ENCODE data around the gene SAMD7. TPM values are rescaled to one million over a fixed set of nuclear protein-coding genes. Genes with fewer than 3 reads are reported as not detected.

The SAMD7 gene
- total and polyA plus RNA-seq, 9 donors, result not detected

DNA sequence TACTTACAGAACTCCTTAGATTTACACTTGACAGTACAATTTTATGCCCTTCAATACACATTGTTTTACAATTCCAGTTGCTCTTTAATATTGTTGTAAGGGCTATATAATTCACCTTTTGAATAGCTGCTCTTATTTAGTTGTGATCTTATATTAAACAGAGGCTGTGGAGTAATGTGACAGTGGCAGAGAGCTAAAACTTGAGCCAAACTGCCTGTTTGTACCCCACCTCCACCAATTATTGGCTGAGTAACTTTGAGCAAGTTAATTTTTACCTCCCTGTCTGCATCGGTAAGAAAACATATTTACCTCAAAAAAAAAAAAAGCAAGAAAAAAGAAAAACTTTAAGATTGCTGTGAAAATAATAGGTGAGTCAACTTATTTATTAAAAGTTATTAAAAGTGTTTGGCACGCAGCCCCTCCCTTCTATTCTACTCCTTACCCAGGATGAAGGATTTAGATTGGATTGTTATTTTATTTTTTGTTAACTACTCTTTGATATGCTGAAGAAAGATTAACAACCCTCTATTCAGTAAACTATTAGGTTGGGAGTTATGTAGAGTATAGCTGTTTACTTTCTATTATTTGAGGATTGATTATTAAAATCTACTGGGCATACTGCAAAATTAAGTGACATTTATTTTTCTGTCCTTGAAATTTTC, 57.0 kb downstream of the SAMD7 start:
- H3K4me1 ChIP-seq (ENCODE audit: insufficient read depth), result peaks cover 5% of the 10 kb centered on the region
- TF ChIP-seq, protein P1, sequence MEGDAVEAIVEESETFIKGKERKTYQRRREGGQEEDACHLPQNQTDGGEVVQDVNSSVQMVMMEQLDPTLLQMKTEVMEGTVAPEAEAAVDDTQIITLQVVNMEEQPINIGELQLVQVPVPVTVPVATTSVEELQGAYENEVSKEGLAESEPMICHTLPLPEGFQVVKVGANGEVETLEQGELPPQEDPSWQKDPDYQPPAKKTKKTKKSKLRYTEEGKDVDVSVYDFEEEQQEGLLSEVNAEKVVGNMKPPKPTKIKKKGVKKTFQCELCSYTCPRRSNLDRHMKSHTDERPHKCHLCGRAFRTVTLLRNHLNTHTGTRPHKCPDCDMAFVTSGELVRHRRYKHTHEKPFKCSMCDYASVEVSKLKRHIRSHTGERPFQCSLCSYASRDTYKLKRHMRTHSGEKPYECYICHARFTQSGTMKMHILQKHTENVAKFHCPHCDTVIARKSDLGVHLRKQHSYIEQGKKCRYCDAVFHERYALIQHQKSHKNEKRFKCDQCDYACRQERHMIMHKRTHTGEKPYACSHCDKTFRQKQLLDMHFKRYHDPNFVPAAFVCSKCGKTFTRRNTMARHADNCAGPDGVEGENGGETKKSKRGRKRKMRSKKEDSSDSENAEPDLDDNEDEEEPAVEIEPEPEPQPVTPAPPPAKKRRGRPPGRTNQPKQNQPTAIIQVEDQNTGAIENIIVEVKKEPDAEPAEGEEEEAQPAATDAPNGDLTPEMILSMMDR (IDR thresholded peaks at IDR 0.05), result no peak
- TF ChIP-seq POLR2A (IDR thresholded peaks at IDR 0.05) (no peak), EP300 (IDR thresholded peaks at IDR 0.05) (no peak)
- H3K27ac ChIP-seq, result no peak overlapping the region

GRCh38 chr3:169969174-169970095, 58.1 kb downstream of the SAMD7 start:
- Histone ChIP-seq H3K36me3 (no peaks in the 10 kb centered on the region), H3K4me1 (ENCODE audit: insufficient read depth) (peaks cover 5% of the 10 kb centered on the region), H3K9me3 (no peaks in the 10 kb centered on the region), H3K27me3 (no peaks in the 10 kb centered on the region), H3K27ac (no peak overlapping the region), H3K4me3 (peak overlapping the region; percentile 3)
- intact Hi-C loops (cut with DNase I), result loop anchor here in 2 of 4 donors (5.0 to 10.0 kb wide), 2 partner anchors 205 to 388 kb away; partner anchors contain the start of genes ACTRT3 (in 1 of the 2), SKIL (in 1 of the 2) and TERC (in 1 of the 2)
- DNase-seq, result no peak
- TF ChIP-seq, protein P1 (IDR thresholded peaks at IDR 0.05), result no peak
- no peak for TF ChIP-seq POLR2A (IDR thresholded peaks at IDR 0.05)
- TF ChIP-seq EP300 (IDR thresholded peaks at IDR 0.05), result no peak
- 62 to 70% (median 67%) methylated on average over 5 of the region's 5 CpGs for WGBS, 3 donors

More for the DNA sequence above, 57.0 kb downstream of the SAMD7 start:
- WGBS, 3 donors, result 19 to 28% (median 19%) methylated on average over 2 of the region's 2 CpGs
- intact Hi-C loops (cut with DNase I), result loop anchor here in 2 of 4 donors (5.0 to 10.0 kb wide), 2 partner anchors 204 to 389 kb away; partner anchors contain the start of genes ACTRT3 (in 1 of the 2), SKIL (in 1 of the 2) and TERC (in 1 of the 2)
- no peak for DNase-seq
- H3K4me3 ChIP-seq, result peak overlapping the region; percentile 99
- no peaks in the 10 kb centered on the region for H3K9me3 ChIP-seq
- no peaks in the 10 kb centered on the region for H3K36me3 ChIP-seq
- no peaks in the 10 kb centered on the region for H3K27me3 ChIP-seq

DNA sequence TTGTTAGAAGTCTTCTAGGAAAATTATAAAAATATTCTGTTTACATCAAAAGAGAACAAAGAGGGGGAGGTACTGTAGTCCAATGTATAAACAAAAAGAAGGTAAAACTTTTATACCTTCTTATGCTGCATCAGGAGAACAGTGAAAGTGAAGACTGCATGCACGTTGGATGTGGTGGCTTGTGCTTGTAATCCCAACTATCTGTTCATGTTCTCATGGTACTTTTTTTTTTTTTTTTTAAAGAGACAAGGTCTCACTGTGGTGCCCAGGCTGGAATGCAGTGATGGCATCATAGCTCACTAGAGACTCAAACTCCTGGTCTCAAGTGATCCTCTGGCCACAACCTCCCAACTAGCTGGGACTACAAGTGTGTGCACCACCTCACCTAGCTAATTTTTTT, 59.5 kb downstream of the SAMD7 start:
- no peak overlapping the region for H3K27ac ChIP-seq
- H3K4me3 ChIP-seq, result no peak overlapping the region
- H3K36me3 ChIP-seq, result no peaks in the 10 kb centered on the region
- no peaks in the 10 kb centered on the region for H3K27me3 ChIP-seq
- no peaks in the 10 kb centered on the region for H3K9me3 ChIP-seq
- peaks cover 5% of the 10 kb centered on the region for H3K4me1 ChIP-seq (ENCODE audit: insufficient read depth)
- no peak for TF ChIP-seq POLR2A (IDR thresholded peaks at IDR 0.05)
- TF ChIP-seq EP300 (IDR thresholded peaks at IDR 0.05), result no peak
- TF ChIP-seq, protein P1 (IDR thresholded peaks at IDR 0.05), result no peak
- no peak for DNase-seq
- intact Hi-C loops (cut with DNase I), result no loop called here
- 44 to 50% (median 50%) methylated on average over 1 of the region's 1 CpG for WGBS, 3 donors

GRCh38 chr3:169971522-169971921, 60.1 kb downstream of the SAMD7 start:
- DNase-seq, result no peak
- Histone ChIP-seq H3K27ac (no peak overlapping the region), H3K27me3 (no peaks in the 10 kb centered on the region), H3K4me1 (ENCODE audit: insufficient read depth) (peaks cover 5% of the 10 kb centered on the region), H3K9me3 (no peaks in the 10 kb centered on the region), H3K4me3 (no peak overlapping the region), H3K36me3 (no peaks in the 10 kb centered on the region)
- WGBS, 3 donors, result 68 to 90% (median 88%) methylated on average over 2 of the region's 2 CpGs
- intact Hi-C loops (cut with DNase I), result no loop called here
- TF ChIP-seq, protein P1 (IDR thresholded peaks at IDR 0.05), result no peak
- TF ChIP-seq EP300 (IDR thresholded peaks at IDR 0.05) (no peak), POLR2A (IDR thresholded peaks at IDR 0.05) (no peak)
